B cell (primary cell): ENCODE data around the gene CDC73. TPM values are rescaled to one million over a fixed set of nuclear protein-coding genes. Genes with fewer than 3 reads are reported as not detected.
"Not testable (repeated sequence)": the region's sequence is repeated elsewhere in the genome, so short reads cannot be mapped to it uniquely, and the experiment has no call there.

ENCODE experiments used
- ATAC-seq: fragments of 200-7000 bp; cut with Tn5 transposase; one replicate; pipeline ENCODE4 v1.10.0; 2021; ENCODE audit warnings: low read depth, mild to moderate bottlenecking, moderate number of reproducible peaks, moderate library complexity
- CTCF ChIA-PET: fragments of 350-600 bp; sonication (Branson Sonifier 250); formaldehyde crosslinking; loops from one replicate; lab custom pipeline; 2021; ENCODE audit warnings: antibody characterized with exemption, inconsistent platforms; lab: Charles Lee
- POLR2A ChIA-PET: fragments of 350-600 bp; sonication (Branson Sonifier 250); formaldehyde crosslinking; loops from one replicate; lab custom pipeline; 2021; ENCODE audit warnings: antibody characterized with exemption; lab: Charles Lee
- DNase-seq: peaks from one replicate; pipeline ENCODE4 v3.0.0; 2013
- H2AFZ ChIP-seq: 2 replicates; pipeline ENCODE4 v1.6.1; 2012; ENCODE audit warnings: mild to moderate bottlenecking, low read depth, low read length; ENCODE audit not compliant: insufficient read depth, poor library complexity, severe bottlenecking
- H3K27ac ChIP-seq, 2 donors: 1 replicate in 1 of 2; 2 replicates in 1 of 2; pipeline ENCODE4 v1.5.1; 2012 to 2013; ENCODE audit warnings: low read length in 2 of 2, mild to moderate bottlenecking in 2 of 2, moderate library complexity in 1 of 2
- H3K27me3 ChIP-seq, 4 experiments: fragments of 200-600 bp in 1 of 4; sonication (generic) in 1 of 4; replicated peaks in 1 of 4; 1 replicate in 2 of 4; 2 replicates in 2 of 4; pipeline versions ENCODE4 v1.6.1 to v1.7.0; 2013 to 2016; ENCODE audit warnings: low read length in 3 of 4, mild to moderate bottlenecking in 2 of 4, mixed read lengths in 1 of 4, moderate library complexity in 1 of 4; ENCODE audit not compliant: insufficient read depth in 4 of 4, control insufficient read depth in 3 of 4; ENCODE audit errors: control extremely low read depth in 1 of 4
- H3K36me3 ChIP-seq, 2 experiments: replicated peaks in 1 of 2; 1 replicate in 1 of 2; 2 replicates in 1 of 2; pipeline versions ENCODE4 v1.6.1 to v1.7.1; 2013; ENCODE audit warnings: low read length in 1 of 2; ENCODE audit not compliant: insufficient read depth in 2 of 2, control insufficient read depth in 1 of 2; ENCODE audit errors: control extremely low read depth in 1 of 2, extremely low read depth in 1 of 2
- H3K4me1 ChIP-seq, 2 donors: fragments of 200-600 bp in 1 of 2; sonication (generic) in 1 of 2; 1 replicate in 1 of 2; 2 replicates in 1 of 2; pipeline versions ENCODE4 v1.5.1 to v1.6.1; 2013 to 2017; ENCODE audit warnings: low read length in 2 of 2; ENCODE audit not compliant: control insufficient read depth in 2 of 2, insufficient read depth in 2 of 2
- H3K4me2 ChIP-seq: replicated peaks from 2 replicates; pipeline ENCODE3; 2012; ENCODE audit warnings: mild to moderate bottlenecking, low read depth, low read length; ENCODE audit not compliant: poor library complexity, severe bottlenecking
- H3K4me3 ChIP-seq, 5 experiments: fragments of 200-600 bp in 1 of 5; sonication (generic) in 1 of 5; 1 replicate in 3 of 5; 2 replicates in 2 of 5; pipeline versions ENCODE4 v1.5.1 to v1.7.0; 2011 to 2016; ENCODE audit warnings: low read length in 4 of 5, mild to moderate bottlenecking in 4 of 5, low read depth in 2 of 5, control low read depth in 1 of 5, moderate library complexity in 1 of 5; ENCODE audit not compliant: insufficient read depth in 1 of 5; ENCODE audit errors: control extremely low read depth in 1 of 5, extremely low read depth in 1 of 5
- H3K79me2 ChIP-seq: fragments of 200-600 bp; sonication (generic); one replicate; pipeline ENCODE4 v1.6.0; 2016; ENCODE audit warnings: low read length; ENCODE audit not compliant: control insufficient read depth, insufficient read depth
- H3K9ac ChIP-seq: fragments of 200-600 bp; sonication (generic); 2 replicates; pipeline ENCODE4 v1.6.1; 2017; ENCODE audit warnings: mild to moderate bottlenecking, low read length, moderate library complexity
- H3K9me3 ChIP-seq, 3 donors: one replicate each; pipeline versions ENCODE4 v1.6.1 to v1.7.1; 2013; ENCODE audit warnings: low read length in 2 of 3; ENCODE audit not compliant: control insufficient read depth in 2 of 3, insufficient read depth in 1 of 3; ENCODE audit errors: control extremely low read depth in 1 of 3
- H4K20me1 ChIP-seq: 2 replicates; pipeline ENCODE4 v1.6.0; 2012; ENCODE audit warnings: mild to moderate bottlenecking, low read length; ENCODE audit not compliant: insufficient read depth, control insufficient read depth, poor library complexity, severe bottlenecking
- H3K27ac Mint-ChIP-seq: one replicate; pipeline ENCODE4 v1.8.0; 2021; ENCODE audit warnings: mixed read lengths
- H3K27me3 Mint-ChIP-seq: one replicate; pipeline ENCODE4 v1.8.0; 2021; ENCODE audit warnings: mixed read lengths
- H3K4me1 Mint-ChIP-seq: one replicate; pipeline ENCODE4 v1.8.0; 2021; ENCODE audit warnings: mixed read lengths
- H3K4me3 Mint-ChIP-seq: one replicate; pipeline ENCODE4 v1.8.0; 2021; ENCODE audit warnings: mixed read lengths
- H3K9me3 Mint-ChIP-seq: one replicate; pipeline ENCODE4 v1.8.0; 2022; ENCODE audit warnings: mixed read lengths; ENCODE audit not compliant: insufficient read depth
- EZH2 ChIP-seq: IDR thresholded peaks from 2 replicates; pipeline ENCODE4 v1.6.1; 2012; ENCODE audit warnings: borderline replicate concordance, low read depth, mild to moderate bottlenecking, moderate library complexity, low read length; ENCODE audit not compliant: insufficient read depth, poor library complexity, severe bottlenecking
- WGBS: methylation state at CpG from one replicate; pipeline ENCODE4 v1.1.5; 2013; ENCODE audit warnings: missing lambda C conversion rate; ENCODE audit not compliant: insufficient coverage; 5-methylcytosine and 5-hydroxymethylcytosine counted together
- intact Hi-C: fragments of 100-400 bp; cut with micrococcal nuclease; formaldehyde crosslinking; loops from one replicate; pipeline ENCODE4 v1.10.0; 2022
- polyA plus RNA-seq: library from polyadenylated mRNA; depleted of rRNA; stranded (reverse); fragments of >200 nt; gene quantifications from 2 replicates; pipeline ENCODE4 v1.2.3, GENCODE V29; 2012
- total RNA-seq, 2 donors: library from RNA; stranded (reverse); fragments of 120-200 nt in 1 of 2; gene quantifications; 1 replicate in 1 of 2; 2 replicates in 1 of 2; pipeline versions ENCODE4 v1.2.3 to v1.2.4, GENCODE V29; 2013 to 2022
- TF ChIP-seq, protein P1 (sequence below): fragments of 200-600 bp; IDR thresholded peaks from one replicate; pipeline ENCODE4 v1.8.0; 2022; ENCODE audit warnings: antibody characterized with exemption, mild to moderate bottlenecking

CDC73 gene
- total and polyA plus RNA-seq, 2 donors (not counting 1 experiment from before 2014, with no cell fraction given): 6.1 to 71.7 TPM

DNA sequence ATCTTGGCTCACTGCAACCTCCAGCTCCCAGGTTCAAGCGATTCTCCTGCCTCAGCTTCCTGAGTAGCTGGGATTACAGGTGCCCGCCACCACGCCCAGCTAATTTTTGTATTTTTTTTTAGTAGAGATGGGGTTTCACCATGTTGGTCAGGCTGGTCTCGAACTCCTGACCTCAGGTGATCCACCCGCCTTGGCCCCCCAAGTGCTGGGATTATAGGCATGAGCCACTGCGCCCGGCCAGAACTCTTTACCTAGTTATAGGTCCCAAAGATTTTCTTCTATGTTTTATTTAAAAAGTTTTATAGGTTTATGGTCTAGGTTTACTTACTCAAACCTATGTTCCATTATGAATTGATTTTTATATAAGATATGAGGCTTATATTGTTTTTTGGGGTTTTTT lies 145.0 kb downstream of the CDC73 start:
- H3K9me3 Mint-ChIP-seq, DNase-seq, H3K27me3 Mint-ChIP-seq, POLR2A ChIA-PET, H3K27ac Mint-ChIP-seq, intact Hi-C loops, H3K27ac ChIP-seq, H3K36me3 ChIP-seq, H3K4me3 Mint-ChIP-seq, ATAC-seq, H3K4me3 ChIP-seq, H3K4me1 ChIP-seq, H3K79me2 ChIP-seq, H3K9me3 ChIP-seq, H3K9ac ChIP-seq, H3K27me3 ChIP-seq, H2AFZ ChIP-seq, H3K4me2 ChIP-seq, H4K20me1 ChIP-seq, CTCF ChIA-PET: not testable (repeated sequence)
- peaks cover 11% of the 10 kb centered on the region for H3K4me1 Mint-ChIP-seq
- WGBS: 92% methylated on average over 2 of the region's 7 CpGs

DNA sequence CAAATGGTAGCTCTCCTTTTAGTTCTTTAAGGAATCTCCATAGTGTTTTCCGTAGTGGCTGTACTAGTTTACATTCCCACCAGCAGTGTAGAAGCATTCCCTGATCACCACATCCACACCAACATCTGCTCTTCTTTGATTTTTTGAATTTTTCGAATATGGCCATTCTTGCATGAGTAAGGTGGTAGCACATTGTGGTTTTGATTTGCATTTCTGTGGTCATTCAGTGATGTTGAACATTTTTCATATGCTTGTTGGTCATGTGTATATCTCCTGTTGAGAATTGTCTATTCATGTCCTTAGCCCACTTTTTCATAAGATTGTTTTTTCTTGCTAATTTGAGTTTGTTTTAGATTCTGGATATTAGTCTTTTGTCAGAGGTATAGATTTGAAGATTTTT lies 149.2 kb downstream of the CDC73 start:
- H2AFZ ChIP-seq: no peak overlapping the region
- no peaks in the 10 kb centered on the region for H3K27me3 ChIP-seq
- TF ChIP-seq EZH2: no peak
- TF ChIP-seq, protein P1, sequence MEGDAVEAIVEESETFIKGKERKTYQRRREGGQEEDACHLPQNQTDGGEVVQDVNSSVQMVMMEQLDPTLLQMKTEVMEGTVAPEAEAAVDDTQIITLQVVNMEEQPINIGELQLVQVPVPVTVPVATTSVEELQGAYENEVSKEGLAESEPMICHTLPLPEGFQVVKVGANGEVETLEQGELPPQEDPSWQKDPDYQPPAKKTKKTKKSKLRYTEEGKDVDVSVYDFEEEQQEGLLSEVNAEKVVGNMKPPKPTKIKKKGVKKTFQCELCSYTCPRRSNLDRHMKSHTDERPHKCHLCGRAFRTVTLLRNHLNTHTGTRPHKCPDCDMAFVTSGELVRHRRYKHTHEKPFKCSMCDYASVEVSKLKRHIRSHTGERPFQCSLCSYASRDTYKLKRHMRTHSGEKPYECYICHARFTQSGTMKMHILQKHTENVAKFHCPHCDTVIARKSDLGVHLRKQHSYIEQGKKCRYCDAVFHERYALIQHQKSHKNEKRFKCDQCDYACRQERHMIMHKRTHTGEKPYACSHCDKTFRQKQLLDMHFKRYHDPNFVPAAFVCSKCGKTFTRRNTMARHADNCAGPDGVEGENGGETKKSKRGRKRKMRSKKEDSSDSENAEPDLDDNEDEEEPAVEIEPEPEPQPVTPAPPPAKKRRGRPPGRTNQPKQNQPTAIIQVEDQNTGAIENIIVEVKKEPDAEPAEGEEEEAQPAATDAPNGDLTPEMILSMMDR: no peak
- H4K20me1 ChIP-seq: no peaks in the 10 kb centered on the region
- ChIA-PET POLR2A (no interaction called here), CTCF (no interaction called here)
- no peaks in the 10 kb centered on the region for H3K36me3 ChIP-seq
- H3K4me1 ChIP-seq: no peaks in the 10 kb centered on the region
- H3K9me3 ChIP-seq: no peaks in the 10 kb centered on the region
- peak; percentile 9 for DNase-seq
- intact Hi-C loops: no loop called here
- H3K27ac Mint-ChIP-seq: no peak overlapping the region
- H3K4me3 Mint-ChIP-seq: no peak overlapping the region
- peaks cover 14% of the 10 kb centered on the region for H3K4me1 Mint-ChIP-seq
- H3K4me3 ChIP-seq: no peak overlapping the region
- H3K9me3 Mint-ChIP-seq: peaks cover 11% of the 10 kb centered on the region
- WGBS: no CpG with 5 or more reads among the region's 2 CpGs
- no peak overlapping the region for H3K9ac ChIP-seq
- no peak for ATAC-seq
- H3K4me2 ChIP-seq: no peak overlapping the region
- no peak overlapping the region for H3K27ac ChIP-seq
- no peaks in the 10 kb centered on the region for H3K79me2 ChIP-seq
- H3K27me3 Mint-ChIP-seq: peaks cover 9% of the 10 kb centered on the region
